VCaP (cell line): ENCODE measurements around the gene MSN.

Source experiments
- H3K27ac ChIP-seq: fragments of 450-650 bp; 2 replicates; pipeline ENCODE4 v1.5.1; 2017
- TF ChIP-seq, protein P1 (sequence below): fragments of 450-650 bp; conservative IDR thresholded peaks from 2 replicates; pipeline ENCODE4 v1.5.1; 2017; ENCODE audit warnings: mild to moderate bottlenecking, moderate library complexity

The MSN gene

DNA sequence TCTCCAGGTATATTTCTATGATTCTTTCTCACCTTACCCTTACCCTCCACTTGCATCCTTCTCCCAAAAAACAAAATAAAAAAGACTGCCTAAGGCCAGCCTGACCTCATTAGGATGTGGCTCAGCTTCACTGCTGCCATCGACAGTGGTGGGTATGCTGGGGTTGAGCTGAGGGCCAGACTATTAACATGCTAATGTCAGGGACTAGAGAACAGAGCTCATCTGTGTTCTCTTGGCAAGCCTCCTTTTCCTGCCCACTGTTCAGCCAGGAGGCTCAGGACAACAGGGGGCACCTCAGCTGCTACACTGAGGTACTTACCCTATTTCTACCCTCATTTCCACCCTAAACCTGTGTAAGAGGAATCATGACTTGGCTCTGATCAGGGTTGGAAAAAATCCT is 59.3 kb downstream of the MSN start:
- H3K27ac ChIP-seq: no peak overlapping the region
- TF ChIP-seq, protein P1, sequence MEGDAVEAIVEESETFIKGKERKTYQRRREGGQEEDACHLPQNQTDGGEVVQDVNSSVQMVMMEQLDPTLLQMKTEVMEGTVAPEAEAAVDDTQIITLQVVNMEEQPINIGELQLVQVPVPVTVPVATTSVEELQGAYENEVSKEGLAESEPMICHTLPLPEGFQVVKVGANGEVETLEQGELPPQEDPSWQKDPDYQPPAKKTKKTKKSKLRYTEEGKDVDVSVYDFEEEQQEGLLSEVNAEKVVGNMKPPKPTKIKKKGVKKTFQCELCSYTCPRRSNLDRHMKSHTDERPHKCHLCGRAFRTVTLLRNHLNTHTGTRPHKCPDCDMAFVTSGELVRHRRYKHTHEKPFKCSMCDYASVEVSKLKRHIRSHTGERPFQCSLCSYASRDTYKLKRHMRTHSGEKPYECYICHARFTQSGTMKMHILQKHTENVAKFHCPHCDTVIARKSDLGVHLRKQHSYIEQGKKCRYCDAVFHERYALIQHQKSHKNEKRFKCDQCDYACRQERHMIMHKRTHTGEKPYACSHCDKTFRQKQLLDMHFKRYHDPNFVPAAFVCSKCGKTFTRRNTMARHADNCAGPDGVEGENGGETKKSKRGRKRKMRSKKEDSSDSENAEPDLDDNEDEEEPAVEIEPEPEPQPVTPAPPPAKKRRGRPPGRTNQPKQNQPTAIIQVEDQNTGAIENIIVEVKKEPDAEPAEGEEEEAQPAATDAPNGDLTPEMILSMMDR: no peak

DNA sequence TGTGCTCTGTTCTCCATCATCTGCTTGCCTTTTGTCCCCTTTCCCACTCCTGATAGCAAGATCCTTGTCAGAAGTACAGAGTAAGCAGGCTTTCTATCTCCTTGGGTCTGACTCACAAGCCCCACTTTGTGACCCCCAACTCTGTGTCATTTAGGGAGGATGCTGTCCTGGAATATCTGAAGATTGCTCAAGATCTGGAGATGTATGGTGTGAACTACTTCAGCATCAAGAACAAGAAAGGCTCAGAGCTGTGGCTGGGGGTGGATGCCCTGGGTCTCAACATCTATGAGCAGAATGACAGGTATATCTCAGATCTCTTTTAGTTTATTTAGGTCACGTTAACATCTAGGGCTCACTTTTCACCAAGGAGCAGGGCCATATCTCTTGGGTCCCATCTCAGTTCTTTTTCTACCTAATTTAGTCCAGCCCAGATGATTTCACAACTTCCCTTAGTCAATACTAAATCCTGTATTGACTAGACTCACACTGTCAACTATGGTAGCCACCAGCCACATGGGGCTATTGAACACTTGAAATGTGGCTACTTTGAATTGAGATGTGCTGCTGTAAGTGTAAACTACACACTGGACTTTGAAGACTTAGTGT is 64.3 kb downstream of the MSN start:
- no peak overlapping the region for H3K27ac ChIP-seq
- TF ChIP-seq, protein P1: no peak

DNA sequence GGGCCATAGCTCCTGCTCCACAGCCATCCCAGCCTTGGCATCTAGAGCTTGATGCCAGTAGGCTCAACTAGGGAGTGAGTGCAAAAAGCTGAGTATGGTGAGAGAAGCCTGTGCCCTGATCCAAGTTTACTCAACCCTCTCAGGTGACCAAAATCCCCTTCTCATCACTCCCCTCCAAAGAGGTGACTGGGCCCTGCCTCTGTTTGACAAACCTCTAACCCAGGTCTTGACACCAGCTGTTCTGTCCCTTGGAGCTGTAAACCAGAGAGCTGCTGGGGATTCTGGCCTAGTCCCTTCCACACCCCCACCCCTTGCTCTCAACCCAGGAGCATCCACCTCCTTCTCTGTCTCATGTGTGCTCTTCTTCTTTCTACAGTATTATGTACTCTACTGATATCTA is 73.5 kb downstream of the MSN start:
- TF ChIP-seq, protein P1: no peak
- H3K27ac ChIP-seq: no peak overlapping the region

DNA sequence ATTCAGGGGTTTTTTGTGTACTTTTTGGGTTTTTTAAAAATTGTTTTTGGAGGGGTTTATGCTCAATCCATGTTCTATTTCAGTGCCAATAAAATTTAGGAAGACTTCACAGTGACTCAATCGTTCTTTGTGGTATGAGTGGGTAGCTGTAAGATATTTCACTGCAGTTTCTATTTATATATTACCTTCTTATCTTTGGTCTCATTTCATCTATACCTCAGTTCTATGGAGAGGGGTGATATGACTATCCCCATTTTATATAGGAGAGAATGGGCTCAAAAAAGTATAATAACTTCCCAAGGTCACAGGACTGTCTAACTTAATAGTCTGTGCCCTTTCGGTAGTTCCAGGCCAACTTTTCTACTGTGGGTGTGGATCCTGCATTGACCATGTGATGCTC is 74.4 kb downstream of the MSN start:
- TF ChIP-seq, protein P1: no peak
- H3K27ac ChIP-seq: no peak overlapping the region

DNA sequence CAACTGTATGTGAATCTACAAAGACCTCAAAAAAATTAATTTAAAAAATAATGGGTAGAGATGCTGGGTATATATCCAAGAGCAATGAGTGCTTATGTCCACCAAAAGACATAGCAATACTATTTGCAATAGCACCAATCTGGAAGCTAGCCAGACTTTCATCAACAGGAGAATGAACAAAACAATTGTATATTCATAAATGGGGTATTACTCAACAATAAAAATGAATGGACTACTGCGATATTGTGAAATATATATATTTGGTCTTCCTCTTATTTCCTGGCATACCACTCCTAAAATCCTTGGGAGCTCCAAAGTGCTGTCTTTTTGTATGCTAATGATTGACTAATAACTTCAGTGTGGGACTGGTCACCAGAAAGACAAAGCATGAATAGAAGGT is 77.5 kb downstream of the MSN start:
- TF ChIP-seq, protein P1: no peak
- H3K27ac ChIP-seq: no peak overlapping the region

DNA sequence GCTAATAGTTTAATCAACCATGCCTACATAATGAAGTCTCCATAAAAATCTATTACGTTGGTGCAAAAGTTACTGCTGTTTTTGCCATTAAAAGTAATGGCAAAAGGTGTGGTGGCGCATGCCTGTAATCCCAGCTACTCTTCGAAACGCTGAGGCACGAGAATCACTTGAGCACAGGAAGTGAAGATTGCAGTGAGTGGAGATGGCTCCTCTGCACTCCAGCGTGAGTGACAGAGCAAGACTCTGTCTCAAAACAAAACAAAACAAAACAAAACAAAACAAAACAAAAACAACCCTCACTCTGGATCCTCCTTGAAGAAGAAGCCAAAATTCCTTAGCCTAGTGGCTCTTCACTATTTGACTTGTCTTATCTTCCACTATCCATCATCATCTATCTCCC is 78.0 kb downstream of the MSN start:
- TF ChIP-seq, protein P1: no peak
- no peak overlapping the region for H3K27ac ChIP-seq

DNA sequence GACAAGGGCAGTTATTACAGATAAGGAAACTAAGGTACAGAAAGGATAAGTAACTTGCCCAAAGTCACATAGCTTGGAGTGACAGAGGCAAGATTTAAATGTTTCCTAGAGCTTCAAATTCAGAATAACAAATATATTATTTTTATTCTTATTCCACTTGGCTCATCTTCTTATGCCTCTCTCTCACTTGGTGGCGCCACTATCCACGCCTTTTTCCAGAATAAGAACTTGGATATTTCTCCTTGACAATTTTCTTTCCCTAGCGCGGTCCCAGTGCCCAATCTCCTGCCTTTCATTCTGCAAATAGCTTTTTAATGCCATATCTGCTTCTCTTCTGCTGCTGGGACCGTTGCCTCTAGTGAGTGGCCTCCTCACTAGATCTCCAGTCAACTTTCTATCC is 78.5 kb downstream of the MSN start:
- TF ChIP-seq, protein P1: peak; percentile 35; the same call in 1 of the 2 replicates
- no peak overlapping the region for H3K27ac ChIP-seq
